ACC112 (cell line): Measurements from ENCODE around the gene EFHC1.
"Not testable (repeated sequence)": the region's sequence is repeated elsewhere in the genome, so short reads cannot be mapped to it uniquely, and the experiment has no call there.

Experiments
- H2AFZ ChIP-seq: fragments of 200-600 bp; sonication (generic); one replicate; pipeline ENCODE4 v1.6.0; 2017; ENCODE audit warnings: antibody characterized with exemption, low read length; ENCODE audit not compliant: unreplicated experiment
- H3K27ac ChIP-seq: fragments of 200-600 bp; sonication (generic); 2 replicates; pipeline ENCODE4 v1.5.1; 2014; ENCODE audit warnings: low read depth, mild to moderate bottlenecking, antibody characterized with exemption, low read length, moderate library complexity
- H3K27me3 ChIP-seq: fragments of 200-600 bp; sonication (generic); 2 replicates; pipeline ENCODE4 v1.6.1; 2014; ENCODE audit warnings: mild to moderate bottlenecking, antibody characterized with exemption, low read length, moderate library complexity, mixed read lengths; ENCODE audit not compliant: insufficient read depth
- H3K36me3 ChIP-seq: fragments of 200-600 bp; sonication (generic); 2 replicates; pipeline ENCODE4 v1.6.1; 2016; ENCODE audit warnings: mild to moderate bottlenecking, antibody characterized with exemption, low read length, moderate library complexity, mixed read lengths; ENCODE audit not compliant: insufficient read depth
- H3K4me1 ChIP-seq: fragments of 200-600 bp; sonication (generic); one replicate; pipeline ENCODE4 v1.6.1; 2016; ENCODE audit warnings: low read length, mixed read lengths; ENCODE audit not compliant: insufficient read depth, unreplicated experiment, control insufficient read depth
- H3K4me3 ChIP-seq: fragments of 200-600 bp; sonication (generic); 2 replicates; pipeline ENCODE4 v1.5.1; 2014; ENCODE audit warnings: mild to moderate bottlenecking, low read depth, low read length
- H3K79me2 ChIP-seq: fragments of 200-600 bp; sonication (generic); one replicate; pipeline ENCODE4 v1.6.0; 2016; ENCODE audit warnings: low read length; ENCODE audit not compliant: control insufficient read depth, unreplicated experiment, insufficient read depth

The EFHC1 gene

DNA sequence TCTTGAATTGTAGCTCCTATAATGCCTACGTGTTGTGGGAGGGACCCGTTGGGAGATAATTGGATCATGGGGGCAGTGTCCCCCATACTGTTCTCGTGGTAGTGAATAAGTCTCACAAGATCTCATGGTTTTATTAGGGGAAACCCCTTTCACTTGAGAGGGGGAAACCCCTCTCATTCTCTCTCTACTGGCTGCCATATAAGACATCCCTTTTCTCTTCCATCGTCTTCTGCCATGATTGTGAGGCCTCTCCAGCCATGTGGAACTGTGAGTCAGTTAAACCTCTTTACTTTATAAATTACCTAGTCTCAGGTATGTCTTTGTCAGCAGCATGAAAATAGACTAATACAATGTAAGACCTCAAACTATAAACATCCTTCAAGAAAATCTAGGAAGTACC, 35.1 kb upstream of the EFHC1 start:
- no peak overlapping the region for H3K4me3 ChIP-seq
- no peaks in the 10 kb centered on the region for H3K27me3 ChIP-seq
- no peak overlapping the region for H2AFZ ChIP-seq
- H3K79me2 ChIP-seq, result no peaks in the 10 kb centered on the region
- H3K4me1 ChIP-seq, result peaks cover 13% of the 10 kb centered on the region
- H3K27ac ChIP-seq, result no peak overlapping the region
- H3K36me3 ChIP-seq, result no peaks in the 10 kb centered on the region

DNA sequence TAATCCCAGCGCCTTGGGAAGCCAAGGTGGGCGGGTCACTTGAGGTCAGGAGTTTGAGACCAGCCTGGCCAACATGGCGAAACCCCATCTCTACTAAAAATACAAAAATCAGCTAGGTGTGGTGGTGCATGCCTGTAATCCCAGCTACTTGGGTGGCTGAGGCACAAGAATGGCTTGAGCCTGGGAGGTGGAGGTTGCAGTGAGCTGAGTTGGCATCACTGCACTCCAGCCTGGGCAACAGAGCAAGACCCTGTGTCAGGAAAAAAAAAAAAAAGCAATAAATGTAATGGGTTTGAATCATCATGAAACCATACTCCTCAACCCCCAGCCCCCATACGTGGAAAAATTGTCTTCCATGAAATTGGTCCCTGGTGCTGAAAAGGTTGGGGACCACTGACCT, 32.0 kb upstream of the EFHC1 start:
- not testable (repeated sequence) for H3K36me3 ChIP-seq, H3K27me3 ChIP-seq, H3K4me3 ChIP-seq, H3K27ac ChIP-seq, H3K79me2 ChIP-seq, H2AFZ ChIP-seq
- peaks cover 37% of the 10 kb centered on the region for H3K4me1 ChIP-seq

- no peaks in the 10 kb centered on the region for H3K36me3 ChIP-seq
- H3K4me3 ChIP-seq, result no peak overlapping the region
- H3K4me1 ChIP-seq, result peaks cover 37% of the 10 kb centered on the region
- H3K27ac ChIP-seq, result no peak overlapping the region
- no peaks in the 10 kb centered on the region for H3K79me2 ChIP-seq
- H3K27me3 ChIP-seq, result no peaks in the 10 kb centered on the region
- no peak overlapping the region for H2AFZ ChIP-seq
Observed at GRCh38 chr6:52388790-52389189, 31.4 kb upstream of the EFHC1 start.

DNA sequence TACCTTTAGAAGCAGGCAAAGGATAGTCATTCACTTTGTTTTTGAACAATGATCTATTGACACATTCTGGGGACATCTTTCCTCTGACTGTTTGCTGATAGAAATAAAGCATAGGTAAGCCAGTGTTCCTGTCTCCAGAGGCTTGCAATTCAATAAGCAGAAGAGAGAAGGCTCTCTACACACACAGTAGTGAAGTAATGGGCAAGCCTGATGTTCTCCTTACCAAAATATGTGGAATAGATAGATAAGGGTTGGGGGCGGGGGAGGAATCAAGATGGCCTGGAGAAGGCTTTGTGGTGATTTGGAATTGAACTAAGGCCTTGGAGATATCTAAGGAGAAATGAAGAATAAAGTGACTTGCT, 30.9 kb upstream of the EFHC1 start:
- Histone ChIP-seq H3K36me3 (no peaks in the 10 kb centered on the region), H3K4me3 (no peak overlapping the region), H3K4me1 (peaks cover 37% of the 10 kb centered on the region), H2AFZ (no peak overlapping the region), H3K27ac (peak overlapping the region; percentile 13; the same call in 1 of the 2 replicates), H3K27me3 (no peaks in the 10 kb centered on the region), H3K79me2 (no peaks in the 10 kb centered on the region)

DNA sequence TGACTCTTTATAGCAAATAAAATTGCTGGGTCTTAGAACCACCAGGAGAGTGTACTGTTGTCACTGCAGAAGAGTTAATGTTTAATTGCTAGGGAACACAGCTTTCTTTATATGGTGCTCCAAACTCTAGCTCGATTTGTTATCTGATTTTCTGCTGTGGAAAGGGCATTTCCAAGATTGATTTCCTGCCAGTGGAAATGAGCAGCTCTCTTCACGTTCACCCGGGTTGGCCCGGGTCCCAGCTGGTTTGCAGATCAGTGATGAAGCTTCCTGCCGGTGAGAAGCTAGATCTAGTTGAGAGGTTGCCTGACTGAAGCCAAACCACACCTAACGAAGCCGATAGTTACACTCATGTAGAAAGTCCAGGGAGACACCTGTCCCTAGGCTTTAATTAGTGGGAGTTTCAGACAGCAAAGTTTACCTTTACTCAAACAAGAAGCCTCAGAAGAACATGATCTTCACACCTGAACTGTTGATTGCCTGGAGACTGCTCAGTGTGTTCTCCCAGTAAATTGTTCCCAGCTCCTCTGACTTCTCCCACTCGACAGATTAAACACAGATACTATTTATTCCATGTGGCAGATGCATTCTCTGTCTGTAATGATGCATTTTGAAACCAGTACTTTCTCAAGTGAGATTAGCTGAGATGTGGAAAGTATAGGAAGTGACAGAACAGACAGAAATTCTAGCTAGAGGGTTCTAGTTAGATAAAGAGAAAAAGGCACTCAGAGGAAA, 30.3 kb upstream of the EFHC1 start:
- Histone ChIP-seq H3K27ac (peak overlapping the region; percentile 51), H3K4me1 (peaks cover 37% of the 10 kb centered on the region), H3K4me3 (peak overlapping the region; percentile 23; the same call in 1 of the 2 replicates), H3K27me3 (no peaks in the 10 kb centered on the region), H3K36me3 (no peaks in the 10 kb centered on the region), H2AFZ (no peak overlapping the region), H3K79me2 (no peaks in the 10 kb centered on the region)

DNA sequence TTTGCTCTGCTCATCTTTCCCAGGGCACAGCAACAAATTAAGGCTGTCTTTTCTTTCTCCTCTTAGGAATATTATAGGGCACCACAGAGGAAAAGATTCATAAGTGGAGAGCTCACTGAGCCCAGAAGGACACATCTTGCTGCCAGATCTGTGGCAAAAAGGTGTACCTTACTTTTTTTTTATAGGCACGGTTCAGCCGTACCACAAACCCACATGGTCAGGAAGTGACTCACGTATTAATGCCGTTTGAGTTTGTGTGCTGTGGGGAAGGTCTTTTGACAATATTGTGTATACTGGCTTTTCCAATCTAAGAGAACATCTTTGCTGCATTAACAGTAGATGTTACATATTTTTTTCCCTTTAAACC, 29.8 kb upstream of the EFHC1 start:
- Histone ChIP-seq H3K27ac (peak overlapping the region; percentile 51), H3K4me3 (peak overlapping the region; percentile 35; the same call in 1 of the 2 replicates), H3K36me3 (no peaks in the 10 kb centered on the region), H3K27me3 (no peaks in the 10 kb centered on the region), H2AFZ (no peak overlapping the region), H3K79me2 (no peaks in the 10 kb centered on the region), H3K4me1 (peaks cover 37% of the 10 kb centered on the region)

GRCh38 chr6:52391599-52391998, 28.5 kb upstream of the EFHC1 start:
- no peak overlapping the region for H3K27ac ChIP-seq
- H3K27me3 ChIP-seq, result no peaks in the 10 kb centered on the region
- H3K79me2 ChIP-seq, result no peaks in the 10 kb centered on the region
- H3K36me3 ChIP-seq, result no peaks in the 10 kb centered on the region
- no peak overlapping the region for H2AFZ ChIP-seq
- H3K4me1 ChIP-seq, result peaks cover 37% of the 10 kb centered on the region
- H3K4me3 ChIP-seq, result no peak overlapping the region

- H3K27ac ChIP-seq, result peak overlapping the region; percentile 42; the same call in 1 of the 2 replicates
- H3K36me3 ChIP-seq, result no peaks in the 10 kb centered on the region
- no peaks in the 10 kb centered on the region for H3K79me2 ChIP-seq
- H3K4me3 ChIP-seq, result no peak overlapping the region
- H2AFZ ChIP-seq, result no peak overlapping the region
- no peaks in the 10 kb centered on the region for H3K27me3 ChIP-seq
- peaks cover 37% of the 10 kb centered on the region for H3K4me1 ChIP-seq
Observed at GRCh38 chr6:52392944-52393343, 27.2 kb upstream of the EFHC1 start.

DNA sequence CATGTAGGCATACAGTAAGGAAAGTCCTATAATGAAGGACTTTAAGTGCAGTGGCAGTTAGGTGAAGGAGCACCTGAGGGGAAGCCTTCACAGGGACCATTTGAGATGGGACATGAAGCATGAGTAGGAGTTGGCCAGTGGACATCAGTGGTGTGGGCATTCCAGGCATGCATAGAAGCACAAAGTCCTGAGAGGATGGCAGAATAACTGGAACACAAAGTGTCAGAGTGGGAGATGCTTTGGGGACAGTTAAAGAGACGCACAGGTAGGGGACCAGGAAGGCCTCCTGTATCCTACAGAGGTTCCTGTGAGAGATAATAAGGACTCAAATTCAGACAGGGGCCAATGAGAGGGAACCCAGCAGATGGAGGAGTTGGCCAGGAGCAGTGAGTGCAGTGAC, 26.4 kb upstream of the EFHC1 start:
- Histone ChIP-seq H3K79me2 (no peaks in the 10 kb centered on the region), H3K4me1 (peaks cover 36% of the 10 kb centered on the region), H3K36me3 (no peaks in the 10 kb centered on the region), H3K27me3 (no peaks in the 10 kb centered on the region), H3K27ac (no peak overlapping the region), H2AFZ (no peak overlapping the region), H3K4me3 (no peak overlapping the region)

- no peaks in the 10 kb centered on the region for H3K36me3 ChIP-seq
- no peak overlapping the region for H3K27ac ChIP-seq
- H3K79me2 ChIP-seq, result no peaks in the 10 kb centered on the region
- H3K27me3 ChIP-seq, result no peaks in the 10 kb centered on the region
- H3K4me3 ChIP-seq, result no peak overlapping the region
- H2AFZ ChIP-seq, result no peak overlapping the region
- peaks cover 32% of the 10 kb centered on the region for H3K4me1 ChIP-seq
Observed at GRCh38 chr6:52394251-52394666, 25.9 kb upstream of the EFHC1 start.

- Histone ChIP-seq H3K36me3 (no peaks in the 10 kb centered on the region), H2AFZ (no peak overlapping the region), H3K27ac (no peak overlapping the region), H3K27me3 (no peaks in the 10 kb centered on the region), H3K4me3 (no peak overlapping the region), H3K79me2 (no peaks in the 10 kb centered on the region), H3K4me1 (peaks cover 21% of the 10 kb centered on the region)
Observed at GRCh38 chr6:52395969-52396368, 24.2 kb upstream of the EFHC1 start.
